RPMI7951 (cell line): ENCODE data around the gene EXOC6. TPM values are rescaled to one million over a fixed set of nuclear protein-coding genes. Genes with fewer than 3 reads are reported as not detected.
"Not testable (repeated sequence)": the region's sequence is repeated elsewhere in the genome, so short reads cannot be mapped to it uniquely, and the experiment has no call there.

Experiments
- DNase-seq: peaks from one replicate; pipeline ENCODE4 v3.0.0-alpha.2; 2012; ENCODE audit warnings: low read depth
- total RNA-seq: library from RNA; depleted of rRNA; stranded (reverse); fragments of >200 nt; shearing (Covaris generic); gene quantifications from 2 replicates; pipeline ENCODE4 v1.2.3, GENCODE V29; 2014

EXOC6 gene
- total RNA-seq, 1 experiment from 2014 or later, result 5.2 TPM

GRCh38 chr10:93079663-93080349 lies 231.5 kb downstream of the EXOC6 start:
- DNase-seq, result no peak

GRCh38 chr10:93080350-93081046 lies 232.2 kb downstream of the EXOC6 start:
- peak; percentile 47 for DNase-seq

GRCh38 chr10:93081318-93081717 lies 233.0 kb downstream of the EXOC6 start:
- DNase-seq, result no peak

GRCh38 chr10:93081834-93082233 lies 233.5 kb downstream of the EXOC6 start:
- DNase-seq, result peak; percentile 54

GRCh38 chr10:93083743-93084539 lies 235.6 kb downstream of the EXOC6 start:
- no peak for DNase-seq

GRCh38 chr10:93085272-93085859 lies 237.0 kb downstream of the EXOC6 start:
- no peak for DNase-seq

GRCh38 chr10:93086289-93086688 lies 238.0 kb downstream of the EXOC6 start:
- DNase-seq, result no peak

GRCh38 chr10:93087846-93088245 lies 239.5 kb downstream of the EXOC6 start:
- no peak for DNase-seq

- no peak for DNase-seq
Measured at GRCh38 chr10:93088466-93088865, 240.1 kb downstream of the EXOC6 start.

- DNase-seq, result no peak
Measured at GRCh38 chr10:93090619-93091018, 242.3 kb downstream of the EXOC6 start.

GRCh38 chr10:93091960-93092359 lies 243.6 kb downstream of the EXOC6 start:
- DNase-seq, result no peak

- DNase-seq, result no peak
Measured at GRCh38 chr10:93095225-93095624, 246.9 kb downstream of the EXOC6 start.

- DNase-seq, result no peak
Measured at GRCh38 chr10:93096901-93097300, 248.6 kb downstream of the EXOC6 start.

- DNase-seq, result no peak
Measured at GRCh38 chr10:93097386-93097785, 249.1 kb downstream of the EXOC6 start.

- no peak for DNase-seq
Measured at GRCh38 chr10:93098816-93099215, 250.5 kb downstream of the EXOC6 start.

- DNase-seq, result no peak
Measured at GRCh38 chr10:93099670-93100069, 251.3 kb downstream of the EXOC6 start.

- DNase-seq, result not testable (repeated sequence)
Measured at GRCh38 chr10:93101148-93101547, 252.8 kb downstream of the EXOC6 start.

GRCh38 chr10:93103953-93104352 lies 255.6 kb downstream of the EXOC6 start:
- no peak for DNase-seq

- peak; percentile 5 for DNase-seq
Measured at GRCh38 chr10:93106631-93107072, 258.3 kb downstream of the EXOC6 start.
